Embryonic facial prominence (tissue), 1 donor: ENCODE data around the gene LMAN2.
"Not testable (repeated sequence)": the region's sequence is repeated elsewhere in the genome, so short reads cannot be mapped to it uniquely, and the experiment has no call there.

Source experiments
- DNase-seq: peaks from one replicate; pipeline ENCODE4 v3.0.0-alpha.2; 2016; ENCODE audit errors: extremely low spot score

Gene LMAN2

GRCh38 chr5:177365845-177366527 is 14.5 kb upstream of the LMAN2 start:
- no peak for DNase-seq

GRCh38 chr5:177364159-177364962 is 12.9 kb upstream of the LMAN2 start:
- DNase-seq = no peak

- DNase-seq = no peak
These were observed 12.1 kb upstream of the LMAN2 start for GRCh38 chr5:177363565-177363964.

GRCh38 chr5:177362610-177363507 is 11.4 kb upstream of the LMAN2 start:
- no peak for DNase-seq

GRCh38 chr5:177362292-177362609 is 10.8 kb upstream of the LMAN2 start:
- DNase-seq = no peak

- no peak for DNase-seq
These were observed 10.2 kb upstream of the LMAN2 start for GRCh38 chr5:177361418-177362291.

GRCh38 chr5:177360740-177361139 is 9.3 kb upstream of the LMAN2 start:
- not testable (repeated sequence) for DNase-seq

- no peak for DNase-seq
These were observed 8.4 kb upstream of the LMAN2 start for GRCh38 chr5:177359860-177360259.

GRCh38 chr5:177359451-177359851 is 8.0 kb upstream of the LMAN2 start:
- no peak for DNase-seq

GRCh38 chr5:177358370-177358819 is 6.9 kb upstream of the LMAN2 start:
- no peak for DNase-seq

- no peak for DNase-seq
These were observed 6.2 kb upstream of the LMAN2 start, which contains the start of gene RGS14 for GRCh38 chr5:177357459-177358351. Gene RGS14, plus strand, starts transcription at chr5:177357924. Its CDS starts 101 bp downstream, at chr5:177358025.

GRCh38 chr5:177357146-177357458 is 5.6 kb upstream of the LMAN2 start:
- no peak for DNase-seq

- DNase-seq = no peak
These were observed 5.3 kb upstream of the LMAN2 start for GRCh38 chr5:177356746-177357145.

GRCh38 chr5:177355868-177356168 is 4.3 kb upstream of the LMAN2 start:
- DNase-seq = no peak

- DNase-seq = no peak
These were observed 3.8 kb upstream of the LMAN2 start for GRCh38 chr5:177355162-177355867.

GRCh38 chr5:177354711-177355110 is 3.2 kb upstream of the LMAN2 start:
- DNase-seq = no peak

GRCh38 chr5:177354256-177354655 is 2.8 kb upstream of the LMAN2 start:
- DNase-seq = no peak

- DNase-seq = no peak
These were observed 1.6 kb upstream of the LMAN2 start for GRCh38 chr5:177353093-177353492.

GRCh38 chr5:177350776-177351391 is 584 bp downstream of the LMAN2 start:
- no peak for DNase-seq
